BLaER1 (cell line): ENCODE results near the gene VAV1.
A peak's percentile ranks its signal among the peaks of the same experiment; 100 is the strongest.
"Not testable (repeated sequence)": the region's sequence is repeated elsewhere in the genome, so short reads cannot be mapped to it uniquely, and the experiment has no call there.

ENCODE experiments used
- H3K27ac ChIP-seq: shearing (Covaris generic); formaldehyde crosslinking; 2 replicates; pipeline ENCODE4 v1.8.1; 2022
- H3K27me3 ChIP-seq: shearing (Covaris generic); formaldehyde crosslinking; 2 replicates; pipeline ENCODE4 v1.8.1; 2022
- H3K36me3 ChIP-seq: shearing (Covaris generic); formaldehyde crosslinking; 2 replicates; pipeline ENCODE4 v1.8.1; 2022
- H3K4me1 ChIP-seq: shearing (Covaris generic); formaldehyde crosslinking; 2 replicates; pipeline ENCODE4 v1.8.1; 2022
- H3K4me2 ChIP-seq: shearing (Covaris generic); formaldehyde crosslinking; 2 replicates; pipeline ENCODE4 v1.8.1; 2022
- H3K4me3 ChIP-seq: shearing (Covaris generic); formaldehyde crosslinking; 2 replicates; pipeline ENCODE4 v1.8.1; 2022
- H3K9ac ChIP-seq: shearing (Covaris generic); formaldehyde crosslinking; 2 replicates; pipeline ENCODE4 v1.8.1; 2022
- H3K9me3 ChIP-seq: shearing (Covaris generic); formaldehyde crosslinking; 2 replicates; pipeline ENCODE4 v1.8.1; 2022
- H4K20me1 ChIP-seq: shearing (Covaris generic); formaldehyde crosslinking; 2 replicates; pipeline ENCODE4 v1.8.1; 2022
- Cebpa-rat ChIP-seq: shearing (Covaris generic); IDR thresholded peaks from 2 replicates; pipeline ENCODE4 v1.8.1; 2022

VAV1 gene

GRCh38 chr19:6797646-6798045, 25.1 kb downstream of the VAV1 start:
- Histone ChIP-seq H4K20me1 (peaks cover 59% of the 10 kb centered on the region), H3K4me3 (no peak overlapping the region), H3K36me3 (peaks cover 44% of the 10 kb centered on the region), H3K4me2 (no peak overlapping the region), H3K4me1 (peaks cover 50% of the 10 kb centered on the region), H3K9ac (no peak overlapping the region), H3K27me3 (no peaks in the 10 kb centered on the region), H3K27ac (no peak overlapping the region), H3K9me3 (peaks cover 22% of the 10 kb centered on the region)
- TF ChIP-seq Cebpa-rat = no peak

- Histone ChIP-seq H3K4me1 (peaks cover 74% of the 10 kb centered on the region), H3K27ac (peak overlapping the region; percentile 97), H4K20me1 (peaks cover 35% of the 10 kb centered on the region), H3K4me2 (peak overlapping the region; percentile 92), H3K36me3 (peaks cover 21% of the 10 kb centered on the region), H3K4me3 (peak overlapping the region; percentile 64), H3K9ac (peak overlapping the region; percentile 88)
- H3K27me3 ChIP-seq, H3K9me3 ChIP-seq: not testable (repeated sequence)
Measured at GRCh38 chr19:6800160-6800790, 27.8 kb downstream of the VAV1 start.

GRCh38 chr19:6800991-6801484, 28.5 kb downstream of the VAV1 start:
- peak overlapping the region; percentile 88 for H3K9ac ChIP-seq

GRCh38 chr19:6801485-6802086, 29.1 kb downstream of the VAV1 start:
- H3K36me3 ChIP-seq = peaks cover 18% of the 10 kb centered on the region
- peak overlapping the region; percentile 92 for H3K4me2 ChIP-seq
- no peaks in the 10 kb centered on the region for H3K27me3 ChIP-seq
- peaks cover 80% of the 10 kb centered on the region for H3K4me1 ChIP-seq
- no peaks in the 10 kb centered on the region for H3K9me3 ChIP-seq
- peak overlapping the region; percentile 88 for H3K9ac ChIP-seq
- H4K20me1 ChIP-seq = peaks cover 30% of the 10 kb centered on the region
- peak overlapping the region; percentile 64 for H3K4me3 ChIP-seq
- H3K27ac ChIP-seq = peak overlapping the region; percentile 97
- no peak for TF ChIP-seq Cebpa-rat

More at GRCh38 chr19:6800991-6801484, 28.5 kb downstream of the VAV1 start:
- H3K27me3 ChIP-seq = no peaks in the 10 kb centered on the region
- peaks cover 30% of the 10 kb centered on the region for H4K20me1 ChIP-seq
- H3K4me3 ChIP-seq = peak overlapping the region; percentile 64
- TF ChIP-seq Cebpa-rat = no peak
- peaks cover 18% of the 10 kb centered on the region for H3K36me3 ChIP-seq
- H3K4me1 ChIP-seq = peaks cover 81% of the 10 kb centered on the region
- peak overlapping the region; percentile 97 for H3K27ac ChIP-seq
- H3K4me2 ChIP-seq = peak overlapping the region; percentile 92
- no peaks in the 10 kb centered on the region for H3K9me3 ChIP-seq

DNA sequence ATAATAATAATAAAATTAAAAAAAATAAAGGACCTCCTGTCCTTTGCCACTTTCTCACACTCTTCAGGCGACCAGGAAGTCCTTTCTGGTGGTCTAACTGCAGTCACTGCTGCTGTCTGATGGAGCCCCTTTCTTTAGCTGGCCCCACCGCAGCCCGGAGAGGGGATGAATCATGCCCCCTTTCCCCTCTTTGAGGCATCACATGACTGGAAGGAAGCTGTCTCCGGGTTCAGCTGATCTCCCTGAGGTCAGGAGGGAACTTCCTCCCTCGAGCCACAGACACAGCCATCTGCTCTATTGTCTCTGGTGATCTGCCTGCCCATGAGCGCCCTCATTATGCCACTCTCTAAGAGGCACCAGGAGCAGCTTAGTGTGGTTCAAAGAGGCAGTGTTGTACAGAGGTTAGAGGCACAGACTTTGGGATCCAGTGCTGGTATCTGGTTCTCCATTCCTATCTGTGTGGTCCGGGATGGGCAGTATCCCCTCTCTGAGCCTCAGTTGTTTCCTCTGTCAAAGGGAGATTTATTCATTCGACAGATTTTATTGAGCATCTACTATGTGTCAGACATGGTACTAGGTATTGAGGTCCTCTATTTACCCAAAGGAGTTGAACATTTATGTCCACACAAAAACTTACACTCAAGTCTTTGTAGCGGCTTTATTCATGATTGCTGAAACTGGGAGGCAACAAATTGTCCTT, 30.0 kb downstream of the VAV1 start:
- H3K9ac ChIP-seq = peak overlapping the region; percentile 88
- no peaks in the 10 kb centered on the region for H3K27me3 ChIP-seq
- peak overlapping the region; percentile 97 for H3K27ac ChIP-seq
- H3K4me1 ChIP-seq = peaks cover 74% of the 10 kb centered on the region
- peak overlapping the region; percentile 92 for H3K4me2 ChIP-seq
- no peak for TF ChIP-seq Cebpa-rat
- peaks cover 22% of the 10 kb centered on the region for H3K36me3 ChIP-seq
- H3K4me3 ChIP-seq = peak overlapping the region; percentile 64
- H4K20me1 ChIP-seq = peaks cover 30% of the 10 kb centered on the region; the same call in 1 of the 2 replicates
- H3K9me3 ChIP-seq = peaks cover 4% of the 10 kb centered on the region; the same call in 1 of the 2 replicates

DNA sequence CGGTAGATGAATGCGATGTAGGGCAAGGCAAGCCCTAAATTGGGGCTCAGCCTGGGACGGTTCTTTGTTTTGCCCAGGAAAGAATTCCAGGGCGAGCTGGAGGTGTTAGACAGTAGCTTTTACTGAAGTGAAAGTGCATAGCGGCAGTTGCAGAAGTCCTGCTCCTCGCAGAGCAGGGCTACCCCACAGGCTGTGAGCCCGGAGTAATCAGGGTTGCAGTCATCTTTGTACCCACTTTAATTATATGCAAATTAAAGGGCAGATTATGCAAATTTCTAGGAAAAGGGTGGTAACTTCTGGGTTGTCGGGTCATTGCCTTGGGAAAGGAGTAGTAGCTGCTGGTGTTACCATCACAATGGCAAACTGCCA, 30.5 kb downstream of the VAV1 start:
- Histone ChIP-seq H3K9ac (peak overlapping the region; percentile 88), H3K4me2 (peak overlapping the region; percentile 92)

GRCh38 chr19:6806488-6806887, 34.0 kb downstream of the VAV1 start:
- Histone ChIP-seq H3K27me3 (no peaks in the 10 kb centered on the region), H3K9ac (no peak overlapping the region), H3K4me1 (peaks cover 52% of the 10 kb centered on the region), H3K4me3 (no peak overlapping the region), H3K27ac (no peak overlapping the region), H3K9me3 (peaks cover 5% of the 10 kb centered on the region), H3K36me3 (peaks cover 58% of the 10 kb centered on the region), H3K4me2 (no peak overlapping the region; the same call in 1 of the 2 replicates), H4K20me1 (peaks cover 56% of the 10 kb centered on the region)
- TF ChIP-seq Cebpa-rat = no peak

More for the DNA sequence above, 30.5 kb downstream of the VAV1 start:
- peaks cover 5% of the 10 kb centered on the region; the same call in 1 of the 2 replicates for H3K9me3 ChIP-seq
- H3K27ac ChIP-seq = peak overlapping the region; percentile 97
- H4K20me1 ChIP-seq = peaks cover 31% of the 10 kb centered on the region; the same call in 1 of the 2 replicates
- no peak for TF ChIP-seq Cebpa-rat
- H3K4me3 ChIP-seq = peak overlapping the region; percentile 64
- peaks cover 72% of the 10 kb centered on the region for H3K4me1 ChIP-seq
- no peaks in the 10 kb centered on the region for H3K27me3 ChIP-seq
- peaks cover 25% of the 10 kb centered on the region for H3K36me3 ChIP-seq

- Histone ChIP-seq H3K9ac (no peak overlapping the region), H3K4me1 (peaks cover 52% of the 10 kb centered on the region), H3K27ac (no peak overlapping the region), H3K9me3 (peaks cover 12% of the 10 kb centered on the region), H3K36me3 (peaks cover 66% of the 10 kb centered on the region), H3K4me3 (no peak overlapping the region), H3K27me3 (no peaks in the 10 kb centered on the region), H4K20me1 (peaks cover 64% of the 10 kb centered on the region), H3K4me2 (no peak overlapping the region)
- TF ChIP-seq Cebpa-rat = no peak
Measured at GRCh38 chr19:6807291-6807690, 34.8 kb downstream of the VAV1 start.

GRCh38 chr19:6808494-6808893, 36.0 kb downstream of the VAV1 start:
- Histone ChIP-seq H3K9me3 (peaks cover 19% of the 10 kb centered on the region), H3K4me1 (peaks cover 52% of the 10 kb centered on the region), H3K4me3 (no peak overlapping the region), H3K36me3 (peaks cover 78% of the 10 kb centered on the region), H3K27me3 (no peaks in the 10 kb centered on the region), H3K27ac (no peak overlapping the region), H3K9ac (no peak overlapping the region), H4K20me1 (peaks cover 76% of the 10 kb centered on the region), H3K4me2 (no peak overlapping the region)
- no peak for TF ChIP-seq Cebpa-rat

DNA sequence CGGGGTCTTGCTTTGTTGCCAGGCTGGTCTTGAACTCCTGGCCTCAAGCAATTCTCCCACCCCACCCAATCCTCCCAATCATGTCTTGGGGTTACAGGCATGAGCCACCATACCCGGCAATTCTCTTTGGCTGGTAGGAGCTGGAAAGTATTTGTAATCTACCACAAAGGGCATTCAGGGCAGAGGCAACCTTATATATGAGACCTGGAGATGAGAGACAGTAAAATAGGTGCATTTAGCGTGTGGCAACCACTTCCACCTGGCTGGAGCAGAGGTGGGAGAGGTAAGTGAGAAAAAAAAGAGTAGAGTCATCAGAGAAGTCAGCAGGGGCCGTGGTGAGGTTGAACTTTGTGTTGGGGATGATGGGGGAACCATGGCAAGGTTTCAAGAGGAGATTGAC, 36.8 kb downstream of the VAV1 start:
- Histone ChIP-seq H3K4me1 (peaks cover 52% of the 10 kb centered on the region), H3K27ac (no peak overlapping the region), H3K9me3 (peaks cover 19% of the 10 kb centered on the region), H3K9ac (no peak overlapping the region), H3K4me3 (no peak overlapping the region), H3K36me3 (peaks cover 83% of the 10 kb centered on the region), H4K20me1 (peaks cover 84% of the 10 kb centered on the region), H3K4me2 (no peak overlapping the region), H3K27me3 (no peaks in the 10 kb centered on the region)
- no peak for TF ChIP-seq Cebpa-rat
